HEK293T (cell line): ENCODE measurements around the gene ANKH.
"Not testable (repeated sequence)": the region's sequence is repeated elsewhere in the genome, so short reads cannot be mapped to it uniquely, and the experiment has no call there.

Experiments
- ARNT ChIP-seq: fragments of 450-650 bp; IDR thresholded peaks from 2 replicates; pipeline ENCODE4 v1.6.1; 2017; ENCODE audit warnings: mild to moderate bottlenecking
- BHLHE40 ChIP-seq: fragments of 450-650 bp; IDR thresholded peaks from 2 replicates; pipeline ENCODE4 v1.6.1; 2016; ENCODE audit warnings: mild to moderate bottlenecking, moderate library complexity, borderline replicate concordance
- CTBP1 ChIP-seq: fragments of 450-650 bp; IDR thresholded peaks from 2 replicates; pipeline ENCODE4 v1.6.1; 2016; ENCODE audit warnings: borderline replicate concordance
- ELF4 ChIP-seq: fragments of 450-650 bp; IDR thresholded peaks from 2 replicates; pipeline ENCODE4 v1.6.1; 2017; ENCODE audit warnings: antibody characterized with exemption
- FOXK2 ChIP-seq: fragments of 450-650 bp; IDR thresholded peaks from 2 replicates; pipeline ENCODE4 v1.6.1; 2016; ENCODE audit warnings: mild to moderate bottlenecking
- FOXM1 ChIP-seq: fragments of 450-650 bp; IDR thresholded peaks from 2 replicates; pipeline ENCODE4 v1.6.1; 2017; ENCODE audit warnings: mild to moderate bottlenecking, borderline replicate concordance
- HDGF ChIP-seq: fragments of 450-650 bp; IDR thresholded peaks from 2 replicates; pipeline ENCODE4 v1.6.1; 2017; ENCODE audit warnings: antibody characterized with exemption, borderline replicate concordance
- L3MBTL2 ChIP-seq: fragments of 450-650 bp; conservative IDR thresholded peaks from 2 replicates; pipeline ENCODE4 v1.6.1; 2016; ENCODE audit warnings: mild to moderate bottlenecking
- NFRKB ChIP-seq: fragments of 450-650 bp; IDR thresholded peaks from 2 replicates; pipeline ENCODE4 v1.6.1; 2016; ENCODE audit warnings: mild to moderate bottlenecking, moderate library complexity
- SP1 ChIP-seq: fragments of 450-650 bp; IDR thresholded peaks from 2 replicates; pipeline ENCODE4 v1.6.1; 2017
- SUZ12 ChIP-seq: fragments of 450-650 bp; IDR thresholded peaks from 2 replicates; pipeline ENCODE4 v1.6.1; 2016; ENCODE audit warnings: mild to moderate bottlenecking
- ZNF384 ChIP-seq: fragments of 450-650 bp; IDR thresholded peaks from 2 replicates; pipeline ENCODE4 v1.6.1; 2016

DNA sequence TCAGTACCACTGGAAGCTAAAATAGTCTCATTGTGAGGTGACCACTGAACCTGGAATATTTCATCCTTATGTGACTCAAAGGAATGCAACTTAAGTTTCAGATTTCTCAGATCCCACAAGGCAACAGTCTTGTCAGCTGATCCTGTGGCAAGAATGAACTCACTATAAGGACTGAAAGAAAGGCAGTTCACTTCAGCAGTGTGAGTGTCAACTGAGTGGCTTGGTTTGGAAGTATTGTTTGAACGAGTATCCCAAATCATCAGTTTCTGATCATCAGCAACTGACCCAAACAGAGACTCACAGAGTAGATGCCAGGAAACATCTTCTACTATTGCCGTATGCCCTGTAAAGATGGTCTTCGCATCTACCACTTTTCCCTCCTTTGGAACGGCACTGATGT, 74.2 kb downstream of the ANKH start:
- not testable (repeated sequence) for TF ChIP-seq BHLHE40, FOXK2, ELF4, SP1, FOXM1, ZNF384, NFRKB, CTBP1, ARNT, HDGF, SUZ12, L3MBTL2
